Smooth muscle cell (in vitro differentiated cells): ENCODE data around the gene C8G. TPM values are rescaled to one million over a fixed set of nuclear protein-coding genes. Genes with fewer than 3 reads are reported as not detected.

Experiments
- DNase-seq: peaks from one replicate; lab custom pipeline; 2025; ENCODE audit not compliant: unreplicated experiment; lab: John Stamatoyannopoulos, UW
- H2AFZ ChIP-seq: fragments of 200-600 bp; sonication (generic); 2 replicates; pipeline ENCODE4 v1.6.0; 2016; ENCODE audit warnings: antibody characterized with exemption, low read depth, mild to moderate bottlenecking
- H3F3A ChIP-seq: fragments of 200-600 bp; sonication (generic); 2 replicates; pipeline ENCODE4 v1.6.0; 2017; ENCODE audit warnings: antibody characterized with exemption, low read depth
- H3K27ac ChIP-seq: fragments of 200-600 bp; sonication (generic); 2 replicates; pipeline ENCODE4 v1.5.1; 2016; ENCODE audit warnings: low read depth, mild to moderate bottlenecking
- H3K27me3 ChIP-seq: fragments of 200-600 bp; sonication (generic); 2 replicates; pipeline ENCODE4 v1.6.1; 2016; ENCODE audit warnings: low read depth, mild to moderate bottlenecking
- H3K36me3 ChIP-seq: fragments of 200-600 bp; sonication (generic); 2 replicates; pipeline ENCODE4 v1.5.1; 2016; ENCODE audit warnings: low read depth
- H3K4me1 ChIP-seq: fragments of 200-600 bp; sonication (generic); 2 replicates; pipeline ENCODE4 v1.5.1; 2016; ENCODE audit warnings: low read depth
- H3K4me2 ChIP-seq: fragments of 200-600 bp; sonication (generic); 2 replicates; pipeline ENCODE4 v1.6.0; 2016; ENCODE audit warnings: mild to moderate bottlenecking
- H3K4me3 ChIP-seq: fragments of 200-600 bp; sonication (generic); 2 replicates; pipeline ENCODE4 v1.5.1; 2016; ENCODE audit warnings: mild to moderate bottlenecking
- H3K79me2 ChIP-seq: fragments of 200-600 bp; sonication (generic); 2 replicates; pipeline ENCODE4 v1.6.0; 2016; ENCODE audit warnings: low read depth, mild to moderate bottlenecking
- H3K9ac ChIP-seq: fragments of 200-600 bp; sonication (generic); 2 replicates; pipeline ENCODE4 v1.6.0; 2016; ENCODE audit warnings: low read depth
- H3K9me3 ChIP-seq: fragments of 200-600 bp; sonication (generic); replicated peaks from 2 replicates; pipeline ENCODE4 v1.5.1; 2016; ENCODE audit warnings: low read depth
- H4K20me1 ChIP-seq: fragments of 200-600 bp; sonication (generic); 2 replicates; pipeline ENCODE4 v1.6.0; 2016; ENCODE audit warnings: low read depth
- CTCF ChIP-seq: fragments of 200-600 bp; sonication (generic); IDR thresholded peaks from 2 replicates; pipeline ENCODE4 v1.5.1; 2017; ENCODE audit warnings: borderline replicate concordance, mild to moderate bottlenecking, antibody characterized with exemption; ENCODE audit not compliant: insufficient read depth, poor library complexity, severe bottlenecking
- WGBS: methylation state at CpG from one replicate; pipeline ENCODE4 v1.1.7; 2016; ENCODE audit warnings: low lambda C conversion rate; 5-methylcytosine and 5-hydroxymethylcytosine counted together
- polyA plus RNA-seq: library from polyadenylated mRNA; unstranded; fragments of >200 nt; fragmentation: Nextera tagmentation; extraction: Ambion mirVana; gene quantifications from 2 replicates; pipeline ENCODE4 v1.2.1, GENCODE V29; 2016
- total RNA-seq: library from RNA; depleted of rRNA; stranded (reverse); fragments of >200 nt; gene quantifications from 2 replicates; pipeline ENCODE4 v1.2.3, GENCODE V29; 2014

C8G gene
- total and polyA plus RNA-seq, 2 experiments from 2014 or later = 1.4 TPM; not detected in 1

GRCh38 chr9:136973618-136974617, 28.9 kb downstream of the C8G start:
- peaks cover 4% of the 10 kb centered on the region for H3K4me1 ChIP-seq
- no peak overlapping the region for H3K4me3 ChIP-seq
- 94% methylated on average over 28 of the region's 29 CpGs for WGBS
- peaks cover under 1% of the 10 kb centered on the region for H4K20me1 ChIP-seq
- DNase-seq = no peak
- no peaks in the 10 kb centered on the region for H3K36me3 ChIP-seq
- no peak overlapping the region for H2AFZ ChIP-seq
- TF ChIP-seq CTCF = no peak
- H3K9ac ChIP-seq = no peak overlapping the region
- no peaks in the 10 kb centered on the region for H3K79me2 ChIP-seq
- H3K4me2 ChIP-seq = no peak overlapping the region
- no peak overlapping the region for H3K27ac ChIP-seq
- no peaks in the 10 kb centered on the region for H3F3A ChIP-seq
- no peaks in the 10 kb centered on the region for H3K27me3 ChIP-seq
- no peaks in the 10 kb centered on the region for H3K9me3 ChIP-seq

- H2AFZ ChIP-seq = no peak overlapping the region
- 87% methylated on average over 15 of the region's 15 CpGs for WGBS
- no peaks in the 10 kb centered on the region for H3K9me3 ChIP-seq
- no peak for TF ChIP-seq CTCF
- H3K79me2 ChIP-seq = no peaks in the 10 kb centered on the region
- H3K36me3 ChIP-seq = no peaks in the 10 kb centered on the region
- H3K4me1 ChIP-seq = peaks cover 4% of the 10 kb centered on the region
- H3F3A ChIP-seq = no peaks in the 10 kb centered on the region
- H3K4me3 ChIP-seq = no peak overlapping the region
- no peaks in the 10 kb centered on the region for H3K27me3 ChIP-seq
- H3K9ac ChIP-seq = no peak overlapping the region
- H3K4me2 ChIP-seq = no peak overlapping the region
- H4K20me1 ChIP-seq = peaks cover 9% of the 10 kb centered on the region
- DNase-seq = no peak
- H3K27ac ChIP-seq = no peak overlapping the region
Measured at GRCh38 chr9:136974817-136975535, 29.9 kb downstream of the C8G start.

GRCh38 chr9:136975644-136976043, 30.6 kb downstream of the C8G start:
- Histone ChIP-seq H3K9ac (no peak overlapping the region), H3K36me3 (no peaks in the 10 kb centered on the region), H3K4me3 (no peak overlapping the region), H2AFZ (no peak overlapping the region), H3K27ac (no peak overlapping the region), H3K9me3 (no peaks in the 10 kb centered on the region), H3K27me3 (no peaks in the 10 kb centered on the region), H4K20me1 (peaks cover 9% of the 10 kb centered on the region), H3K4me2 (no peak overlapping the region), H3F3A (no peaks in the 10 kb centered on the region), H3K4me1 (peaks cover 4% of the 10 kb centered on the region), H3K79me2 (no peaks in the 10 kb centered on the region)
- DNase-seq = no peak
- WGBS = 76% methylated on average over 14 of the region's 14 CpGs
- TF ChIP-seq CTCF = peak; percentile 8
